GM12878 (cell line): ENCODE measurements around the gene HJURP.

Source experiments
- CTCF ChIP-seq, 3 experiments: IDR thresholded peaks in 2 of 3; conservative IDR thresholded peaks in 1 of 3; 2 replicates each; pipeline ENCODE4 v1.5.1; 2011; ENCODE audit warnings: low read depth in 3 of 3, low read length in 3 of 3, mild to moderate bottlenecking in 3 of 3, control low read depth in 2 of 3, moderate library complexity in 2 of 3, inconsistent platforms in 1 of 3, mixed read lengths in 1 of 3; ENCODE audit not compliant: control insufficient read depth in 2 of 3, insufficient read depth in 1 of 3; ENCODE audit errors: extremely low read depth in 1 of 3
- EZH2 ChIP-seq: IDR thresholded peaks from 2 replicates; pipeline ENCODE4 v1.6.1; 2012; ENCODE audit warnings: low read depth, mild to moderate bottlenecking, control low read depth, inconsistent platforms, low read length, borderline replicate concordance; ENCODE audit not compliant: control insufficient read depth
- NFIC ChIP-seq: IDR thresholded peaks from 2 replicates; pipeline ENCODE4 v1.6.1; 2012; ENCODE audit warnings: low read depth, mild to moderate bottlenecking, inconsistent platforms, low read length, moderate library complexity
- NR2F1 ChIP-seq: fragments of 450-650 bp; conservative IDR thresholded peaks from 2 replicates; pipeline ENCODE4 v1.6.1; 2017; ENCODE audit warnings: mild to moderate bottlenecking
- PRDM15 ChIP-seq: fragments of 450-650 bp; formaldehyde crosslinking; IDR thresholded peaks from 2 replicates; pipeline ENCODE4 v1.4.0; 2020; ENCODE audit warnings: mild to moderate bottlenecking, moderate library complexity

- no peak for TF ChIP-seq EZH2
- TF ChIP-seq CTCF (IDR thresholded peaks at IDR 0.05 in 2 of 3, conservative IDR thresholded peaks at IDR 0.05 in 1 of 3; ENCODE audit: control insufficient read depth in 2 of 3, extremely low read depth in 1 of 3, insufficient read depth in 1 of 3, low read depth in 3 of 3, low read length in 3 of 3), result no peak
- no peak for TF ChIP-seq NR2F1
- TF ChIP-seq NFIC, result no peak
- TF ChIP-seq PRDM15 (CRISPR knock-in tag), result no peak
Measured at GRCh38 chr2:233871432-233871831, 17.1 kb upstream of the HJURP start.
